Measurements from ENCODE around the gene PPP1R8.
"Not testable (repeated sequence)": the region's sequence is repeated elsewhere in the genome, so short reads cannot be mapped to it uniquely, and the experiment has no call there.

Gene PPP1R8

GRCh38 chr1:27785781-27786455 is 44.7 kb upstream of the PPP1R8 start:
- no peaks in the 10 kb centered on the region for H3K4me1 ChIP-seq (ENCODE audit: insufficient read depth, low read length)
- ATAC-seq (ENCODE audit: insufficient read depth, low read depth) = no peak

GRCh38 chr1:27787895-27788294 is 42.7 kb upstream of the PPP1R8 start:
- peaks cover 34% of the 10 kb centered on the region for H3K79me2 ChIP-seq (ENCODE audit: insufficient read depth, low read length)
- no peak overlapping the region for H3K27ac ChIP-seq (ENCODE audit: low read length)
- TF ChIP-seq CTCF (IDR thresholded peaks at IDR 0.05; ENCODE audit: borderline replicate concordance, extremely low read depth, low read length, poor library complexity, severe bottlenecking) = no peak
- TF ChIP-seq EZH2 (IDR thresholded peaks at IDR 0.05; ENCODE audit: borderline replicate concordance, low read depth, low read length, severe bottlenecking) = no peak
- ATAC-seq (ENCODE audit: insufficient read depth, low read depth) = no peak
- no peaks in the 10 kb centered on the region for H4K20me1 ChIP-seq (ENCODE audit: insufficient read depth, low read length)
- no peaks in the 10 kb centered on the region for H3K27me3 ChIP-seq (ENCODE audit: insufficient read depth, low read length, poor library complexity)
- no peak overlapping the region for H3K4me2 ChIP-seq (ENCODE audit: insufficient read depth, low read length)
- no peak overlapping the region for H3K9ac ChIP-seq (ENCODE audit: low read depth, low read length)
- H3K9me3 ChIP-seq (ENCODE audit: insufficient read depth, low read length, severe bottlenecking) = no peaks in the 10 kb centered on the region
- H3K4me3 ChIP-seq (ENCODE audit: low read depth in 1 of 2, low read length in 2 of 2) = no peak overlapping the region
- peaks cover 18% of the 10 kb centered on the region for H3K36me3 ChIP-seq (ENCODE audit: insufficient read depth, low read length)
- H2AFZ ChIP-seq (ENCODE audit: low read depth, low read length) = no peak overlapping the region
- no peaks in the 10 kb centered on the region for H3K4me1 ChIP-seq (ENCODE audit: insufficient read depth, low read length)
- DNase-seq = no peak

More at GRCh38 chr1:27785781-27786455, 44.7 kb upstream of the PPP1R8 start:
- H3K9ac ChIP-seq (ENCODE audit: low read depth, low read length) = no peak overlapping the region
- no peaks in the 10 kb centered on the region for H3K27me3 ChIP-seq (ENCODE audit: insufficient read depth, low read length, poor library complexity)
- no peak overlapping the region for H3K4me2 ChIP-seq (ENCODE audit: insufficient read depth, low read length)
- no peak overlapping the region for H2AFZ ChIP-seq (ENCODE audit: low read depth, low read length)
- peaks cover 48% of the 10 kb centered on the region for H3K79me2 ChIP-seq (ENCODE audit: insufficient read depth, low read length)
- TF ChIP-seq CTCF (IDR thresholded peaks at IDR 0.05; ENCODE audit: borderline replicate concordance, extremely low read depth, low read length, poor library complexity, severe bottlenecking) (no peak), EZH2 (IDR thresholded peaks at IDR 0.05; ENCODE audit: borderline replicate concordance, low read depth, low read length, severe bottlenecking) (no peak)
- H4K20me1 ChIP-seq (ENCODE audit: insufficient read depth, low read length) = no peaks in the 10 kb centered on the region
- H3K9me3 ChIP-seq (ENCODE audit: insufficient read depth, low read length, severe bottlenecking) = no peaks in the 10 kb centered on the region
- peaks cover 12% of the 10 kb centered on the region for H3K36me3 ChIP-seq (ENCODE audit: insufficient read depth, low read length)
- no peak overlapping the region for H3K4me3 ChIP-seq (ENCODE audit: low read depth in 1 of 2, low read length in 2 of 2)
- no peak overlapping the region for H3K27ac ChIP-seq (ENCODE audit: low read length)
- no peak for DNase-seq

GRCh38 chr1:27789540-27790041 is 41.0 kb upstream of the PPP1R8 start:
- H3K4me2 ChIP-seq (ENCODE audit: insufficient read depth, low read length) = no peak overlapping the region
- DNase-seq (no peak), ATAC-seq (ENCODE audit: insufficient read depth, low read depth) (no peak)
- H3K9me3 ChIP-seq (ENCODE audit: insufficient read depth, low read length, severe bottlenecking) = no peaks in the 10 kb centered on the region
- TF ChIP-seq EZH2 (IDR thresholded peaks at IDR 0.05; ENCODE audit: borderline replicate concordance, low read depth, low read length, severe bottlenecking) (no peak), CTCF (IDR thresholded peaks at IDR 0.05; ENCODE audit: borderline replicate concordance, extremely low read depth, low read length, poor library complexity, severe bottlenecking) (no peak)
- H3K4me1 ChIP-seq (ENCODE audit: insufficient read depth, low read length) = no peaks in the 10 kb centered on the region
- H3K4me3 ChIP-seq (ENCODE audit: low read depth in 1 of 2, low read length in 2 of 2) = no peak overlapping the region
- H3K9ac ChIP-seq (ENCODE audit: low read depth, low read length) = no peak overlapping the region
- no peak overlapping the region for H3K27ac ChIP-seq (ENCODE audit: low read length)
- peaks cover 25% of the 10 kb centered on the region for H3K79me2 ChIP-seq (ENCODE audit: insufficient read depth, low read length)
- H2AFZ ChIP-seq (ENCODE audit: low read depth, low read length) = no peak overlapping the region
- H3K27me3 ChIP-seq (ENCODE audit: insufficient read depth, low read length, poor library complexity) = no peaks in the 10 kb centered on the region
- no peaks in the 10 kb centered on the region for H4K20me1 ChIP-seq (ENCODE audit: insufficient read depth, low read length)
- H3K36me3 ChIP-seq (ENCODE audit: insufficient read depth, low read length) = peaks cover 33% of the 10 kb centered on the region

GRCh38 chr1:27790270-27790669 is 40.3 kb upstream of the PPP1R8 start:
- H3K27ac ChIP-seq (ENCODE audit: low read length); H3K4me3 ChIP-seq (ENCODE audit: low read depth in 1 of 2, low read length in 2 of 2); ATAC-seq (ENCODE audit: insufficient read depth, low read depth); H3K9me3 ChIP-seq (ENCODE audit: insufficient read depth, low read length, severe bottlenecking); H3K4me1 ChIP-seq (ENCODE audit: insufficient read depth, low read length); H2AFZ ChIP-seq (ENCODE audit: low read depth, low read length); H3K27me3 ChIP-seq (ENCODE audit: insufficient read depth, low read length, poor library complexity); H3K9ac ChIP-seq (ENCODE audit: low read depth, low read length); DNase-seq; H3K4me2 ChIP-seq (ENCODE audit: insufficient read depth, low read length); H4K20me1 ChIP-seq (ENCODE audit: insufficient read depth, low read length): not testable (repeated sequence)
- Histone ChIP-seq H3K36me3 (ENCODE audit: insufficient read depth, low read length) (peaks cover 40% of the 10 kb centered on the region), H3K79me2 (ENCODE audit: insufficient read depth, low read length) (peaks cover 20% of the 10 kb centered on the region)
